Spinal cord (tissue), 10 donors: Measurements from ENCODE around the gene ALPK1. TPM values are rescaled to one million over a fixed set of nuclear protein-coding genes. Genes with fewer than 3 reads are reported as not detected.
A peak's percentile ranks its signal among the peaks of the same experiment; 100 is the strongest.

ENCODE experiments used
- DNase-seq, 6 donors: peaks; one replicate each; pipeline versions ENCODE4 v3.0.0 to v3.0.0-alpha.2; 2013 to 2015; ENCODE audit warnings: low spot score in 6 of 6, low read depth in 4 of 6
- H3K27ac ChIP-seq: one replicate; pipeline ENCODE4 v1.5.1; 2013; ENCODE audit warnings: low read depth, low read length, control low read depth
- H3K27me3 ChIP-seq: one replicate; pipeline ENCODE4 v1.6.1; 2013; ENCODE audit warnings: low read length; ENCODE audit not compliant: control insufficient read depth, insufficient read depth
- H3K36me3 ChIP-seq: one replicate; pipeline ENCODE4 v1.6.1; 2013; ENCODE audit warnings: low read length; ENCODE audit not compliant: control insufficient read depth, insufficient read depth
- H3K4me1 ChIP-seq: one replicate; pipeline ENCODE4 v1.6.1; 2013; ENCODE audit warnings: low read length; ENCODE audit not compliant: control insufficient read depth, insufficient read depth
- H3K4me3 ChIP-seq: one replicate; pipeline ENCODE4 v1.5.1; 2013; ENCODE audit warnings: low read depth, low read length, control low read depth
- H3K9me3 ChIP-seq: one replicate; pipeline ENCODE4 v1.6.1; 2013; ENCODE audit warnings: low read length; ENCODE audit not compliant: control insufficient read depth, insufficient read depth
- WGBS: methylation state at CpG from one replicate; pipeline ENCODE4 v1.1.5; 2013; ENCODE audit warnings: missing lambda C conversion rate; ENCODE audit not compliant: insufficient coverage; 5-methylcytosine and 5-hydroxymethylcytosine counted together
- polyA plus RNA-seq, 2 donors: library from polyadenylated mRNA; unstranded; fragments of 120-200 nt; gene quantifications; one replicate each; pipeline ENCODE4 v1.2.1, GENCODE V29; 2013; ENCODE audit not compliant: insufficient read length in 2 of 2
- total RNA-seq, 2 donors: library from RNA; depleted of rRNA in 1 of 2; stranded (reverse); fragments of 120-200 nt in 1 of 2; fragments of >200 nt in 1 of 2; gene quantifications; one replicate each; pipeline versions ENCODE4 v1.2.3 to v1.2.4, GENCODE V29; 2013 to 2014
- donor health status: healthy.

ALPK1 gene
- total and polyA plus RNA-seq, 4 donors = 3.8 to 15.2 (median 10.0) TPM

GRCh38 chr4:112371361-112371760 lies 74.2 kb downstream of the ALPK1 start:
- Histone ChIP-seq H3K4me3 (no peak overlapping the region), H3K27ac (no peak overlapping the region), H3K4me1 (no peaks in the 10 kb centered on the region), H3K9me3 (no peaks in the 10 kb centered on the region), H3K36me3 (no peaks in the 10 kb centered on the region), H3K27me3 (no peaks in the 10 kb centered on the region)
- WGBS = 82% methylated on average over 2 of the region's 3 CpGs
- DNase-seq = no peak

DNA sequence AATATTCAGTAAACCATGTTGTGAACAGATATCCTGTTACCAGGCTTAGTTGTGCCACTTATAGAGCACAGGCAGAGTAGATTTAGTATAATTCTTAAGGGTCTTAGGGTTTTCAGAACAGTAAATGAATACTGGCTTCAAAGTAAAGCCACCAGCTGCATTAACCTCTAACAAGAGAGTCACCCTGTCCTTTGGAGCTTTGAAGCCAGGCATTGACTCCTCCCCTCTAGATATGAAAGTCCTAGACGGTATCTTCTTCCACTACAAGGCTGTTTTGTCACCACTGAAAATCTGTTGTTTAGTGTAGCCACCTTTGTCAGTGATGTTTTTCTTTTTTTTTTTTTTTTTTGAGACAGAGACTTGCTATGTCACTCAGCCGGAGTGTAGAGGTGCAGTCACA lies 77.7 kb downstream of the ALPK1 start:
- no peak overlapping the region for H3K4me3 ChIP-seq
- H3K36me3 ChIP-seq = no peaks in the 10 kb centered on the region
- peaks cover 22% of the 10 kb centered on the region for H3K27me3 ChIP-seq
- DNase-seq = no peak
- no peak overlapping the region for H3K27ac ChIP-seq
- WGBS = no CpG with 5 or more reads among the region's 2 CpGs
- H3K4me1 ChIP-seq = peaks cover 6% of the 10 kb centered on the region
- no peaks in the 10 kb centered on the region for H3K9me3 ChIP-seq

DNA sequence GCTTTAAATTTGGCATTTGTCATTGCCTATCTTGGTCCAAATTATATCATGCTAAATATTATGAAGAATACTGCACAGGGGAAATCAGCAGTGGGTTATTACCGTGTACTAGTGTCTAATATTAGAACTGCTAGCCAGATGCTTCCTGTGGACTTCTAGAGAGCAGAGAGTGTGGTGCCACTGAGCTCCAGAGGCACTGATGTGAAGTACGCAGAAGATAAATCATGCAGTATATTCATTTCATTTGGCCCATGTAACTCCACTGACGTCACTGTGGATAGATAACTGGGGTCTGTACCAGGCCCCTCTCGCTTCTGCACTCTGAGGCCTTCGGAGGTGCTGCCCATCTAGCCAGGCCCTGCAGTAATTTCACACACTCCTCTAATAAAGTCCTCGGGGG lies 80.0 kb downstream of the ALPK1 start:
- peak in 2 of 6 donors; percentile 8 to 11 for DNase-seq
- no peak overlapping the region for H3K4me3 ChIP-seq
- H3K4me1 ChIP-seq = peaks cover 6% of the 10 kb centered on the region
- WGBS = 59% methylated on average over 5 of the region's 6 CpGs
- no peaks in the 10 kb centered on the region for H3K36me3 ChIP-seq
- H3K9me3 ChIP-seq = no peaks in the 10 kb centered on the region
- peaks cover 34% of the 10 kb centered on the region for H3K27me3 ChIP-seq
- H3K27ac ChIP-seq = no peak overlapping the region

GRCh38 chr4:112377594-112378242 lies 80.5 kb downstream of the ALPK1 start:
- no peaks in the 10 kb centered on the region for H3K9me3 ChIP-seq
- H3K4me1 ChIP-seq = peaks cover 6% of the 10 kb centered on the region
- WGBS = 70% methylated on average over 9 of the region's 13 CpGs
- H3K4me3 ChIP-seq = no peak overlapping the region
- peaks cover 37% of the 10 kb centered on the region for H3K27me3 ChIP-seq
- DNase-seq = peak in 1 of 6 donors; percentile 11
- no peak overlapping the region for H3K27ac ChIP-seq
- H3K36me3 ChIP-seq = no peaks in the 10 kb centered on the region

GRCh38 chr4:112378243-112378620 lies 81.1 kb downstream of the ALPK1 start:
- Histone ChIP-seq H3K4me3 (no peak overlapping the region), H3K27me3 (peaks cover 39% of the 10 kb centered on the region), H3K4me1 (peaks cover 6% of the 10 kb centered on the region), H3K9me3 (no peaks in the 10 kb centered on the region), H3K27ac (no peak overlapping the region), H3K36me3 (no peaks in the 10 kb centered on the region)
- DNase-seq = peak in 1 of 6 donors; percentile 4
- no CpG with 5 or more reads among the region's 3 CpGs for WGBS

- DNase-seq = peak in 1 of 6 donors; percentile 46
- Histone ChIP-seq H3K4me1 (peaks cover 6% of the 10 kb centered on the region), H3K9me3 (no peaks in the 10 kb centered on the region), H3K4me3 (peak overlapping the region; percentile 28), H3K27ac (no peak overlapping the region), H3K27me3 (peaks cover 39% of the 10 kb centered on the region), H3K36me3 (no peaks in the 10 kb centered on the region)
- 30% methylated on average over 1 of the region's 3 CpGs for WGBS
These were observed 81.7 kb downstream of the ALPK1 start for GRCh38 chr4:112378858-112379257.

DNA sequence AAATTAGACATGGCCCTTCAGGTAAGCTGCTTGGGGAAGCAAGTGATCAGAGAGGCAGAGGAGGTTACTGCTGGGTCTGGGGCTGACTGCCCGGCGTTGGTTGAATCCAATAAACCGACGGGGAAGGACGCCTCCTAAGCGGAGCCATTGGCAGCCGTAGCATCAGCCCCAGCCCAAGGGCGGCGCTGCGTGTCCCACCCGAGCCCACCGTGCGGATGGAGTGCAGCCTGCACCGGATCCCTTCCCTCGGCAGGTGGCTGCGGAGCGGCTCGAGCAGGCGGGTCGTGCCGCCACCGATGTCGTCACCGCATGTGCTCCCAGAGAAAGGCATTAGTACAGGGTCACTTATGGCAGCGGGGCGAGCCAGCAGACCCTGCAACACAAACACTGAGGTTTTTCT lies 82.1 kb downstream of the ALPK1 start:
- Histone ChIP-seq H3K4me3 (peak overlapping the region; percentile 28), H3K27ac (peak overlapping the region; percentile 25), H3K27me3 (peaks cover 40% of the 10 kb centered on the region), H3K4me1 (peaks cover 6% of the 10 kb centered on the region), H3K36me3 (no peaks in the 10 kb centered on the region), H3K9me3 (no peaks in the 10 kb centered on the region)
- peak in 2 of 6 donors; percentile 70 to 72 for DNase-seq
- WGBS = 7% methylated on average over 26 of the region's 26 CpGs

DNA sequence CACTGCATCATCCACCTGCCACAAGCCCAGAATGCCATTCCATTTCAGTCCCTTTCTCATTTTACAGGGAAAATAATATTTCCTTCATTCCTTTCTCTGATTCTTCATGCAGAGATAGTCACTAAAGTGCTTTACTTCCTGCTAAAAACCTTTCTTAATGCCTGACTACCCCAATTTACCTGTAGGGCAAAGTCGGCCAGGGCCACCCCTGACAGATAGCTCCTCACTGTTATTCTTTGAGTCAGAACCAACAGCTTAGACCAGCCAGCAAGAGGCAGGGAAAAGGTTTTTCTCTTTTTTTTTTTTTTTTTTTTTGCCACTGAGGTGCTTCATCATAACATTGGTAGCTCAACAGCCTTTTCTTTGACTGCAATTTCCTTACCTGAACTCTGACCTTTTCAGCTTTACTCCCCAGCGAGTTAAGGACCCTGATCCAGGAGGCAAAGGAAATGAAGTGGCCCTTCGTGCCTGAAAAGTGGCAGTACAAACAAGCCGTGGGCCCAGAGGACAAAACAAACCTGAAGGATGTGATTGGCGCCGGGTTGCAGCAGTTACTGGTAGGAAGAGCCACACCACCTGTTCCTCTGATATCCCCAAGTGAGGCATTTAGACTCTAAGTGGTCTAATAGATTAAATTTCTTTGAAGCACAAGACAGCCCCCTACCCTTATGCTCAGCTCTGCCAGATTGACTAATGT lies 85.0 kb downstream of the ALPK1 start:
- WGBS = 74% methylated on average over 4 of the region's 6 CpGs
- H3K27me3 ChIP-seq = peaks cover 59% of the 10 kb centered on the region
- H3K27ac ChIP-seq = no peak overlapping the region

GRCh38 chr4:112386071-112386470 lies 88.9 kb downstream of the ALPK1 start:
- no CpG with 5 or more reads among the region's 4 CpGs for WGBS
- H3K27ac ChIP-seq = peak overlapping the region; percentile 87
- DNase-seq = peak in 2 of 6 donors; percentile 10 to 27

More for the DNA sequence above, 85.0 kb downstream of the ALPK1 start:
- Histone ChIP-seq H3K9me3 (no peaks in the 10 kb centered on the region), H3K4me3 (no peak overlapping the region), H3K4me1 (peaks cover 6% of the 10 kb centered on the region), H3K36me3 (no peaks in the 10 kb centered on the region)
- DNase-seq = no peak

DNA sequence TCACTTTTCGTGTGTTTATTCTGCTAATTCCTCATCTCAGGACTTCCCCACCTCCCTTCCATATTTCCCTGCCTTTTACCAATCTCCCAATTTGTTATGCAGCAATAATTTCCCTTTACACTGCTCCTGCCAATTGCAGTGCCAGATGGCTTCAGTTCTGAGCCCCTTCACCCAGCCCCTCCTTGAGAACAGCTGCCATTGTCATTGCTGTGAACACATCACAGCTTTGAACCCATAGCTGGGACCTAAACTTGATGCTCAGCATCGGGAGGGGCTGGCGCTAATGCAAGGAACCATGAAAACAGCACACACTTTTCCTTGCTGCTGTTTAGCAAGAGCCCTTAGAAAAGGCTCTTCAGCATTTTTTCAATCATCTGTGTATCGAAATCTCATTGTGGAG lies 104.9 kb downstream of the ALPK1 start:
- Histone ChIP-seq H3K27ac (peak overlapping the region; percentile 79), H3K27me3 (peaks cover 36% of the 10 kb centered on the region), H3K4me1 (peaks cover 6% of the 10 kb centered on the region), H3K9me3 (no peaks in the 10 kb centered on the region), H3K36me3 (no peaks in the 10 kb centered on the region), H3K4me3 (no peak overlapping the region)
- peak in 2 of 6 donors; percentile 78 to 80 for DNase-seq
- 40% methylated on average over 4 of the region's 4 CpGs for WGBS

More at GRCh38 chr4:112386071-112386470, 88.9 kb downstream of the ALPK1 start:
- H3K27me3 ChIP-seq = peaks cover 51% of the 10 kb centered on the region
- H3K4me1 ChIP-seq = no peaks in the 10 kb centered on the region
- no peaks in the 10 kb centered on the region for H3K9me3 ChIP-seq
- H3K36me3 ChIP-seq = no peaks in the 10 kb centered on the region
- H3K4me3 ChIP-seq = no peak overlapping the region
